Testis (tissue), 3 donors: ENCODE data around the gene TBX18. TPM values are rescaled to one million over a fixed set of nuclear protein-coding genes. Genes with fewer than 3 reads are reported as not detected.

ENCODE experiments used
- DNase-seq: peaks from one replicate; pipeline ENCODE4 v3.0.0-alpha.2; 2019
- H3K27ac ChIP-seq, 2 donors: fragments of 200-600 bp; sonication (generic); one replicate each; pipeline ENCODE4 v1.5.1; 2019
- H3K27me3 ChIP-seq: fragments of 200-600 bp; sonication (generic); one replicate; pipeline ENCODE4 v1.5.1; 2019
- H3K36me3 ChIP-seq: fragments of 200-600 bp; sonication (generic); one replicate; pipeline ENCODE4 v1.5.1; 2017; ENCODE audit warnings: low read depth; ENCODE audit errors: missing control alignments
- H3K4me1 ChIP-seq: fragments of 200-600 bp; sonication (generic); one replicate; pipeline ENCODE4 v1.5.1; 2019
- H3K4me3 ChIP-seq, 2 donors: fragments of 200-600 bp; sonication (generic); one replicate each; pipeline ENCODE4 v1.5.1; 2017 to 2019
- H3K9me3 ChIP-seq: fragments of 200-600 bp; sonication (generic); one replicate; pipeline ENCODE4 v1.5.1; 2017
- POLR2A ChIP-seq: fragments of 450-650 bp; IDR thresholded peaks from one replicate; pipeline ENCODE4 v1.6.1; 2017; ENCODE audit warnings: antibody characterized with exemption, mild to moderate bottlenecking, moderate library complexity
- WGBS, 2 donors: methylation state at CpG; one replicate each; pipeline ENCODE4 v1.1.5; 2018; 5-methylcytosine and 5-hydroxymethylcytosine counted together
- intact Hi-C: fragments of 100-400 bp; cut with DNase I; formaldehyde crosslinking; loops from one replicate; pipeline ENCODE4 v1.15.1; 2023; ENCODE audit warnings: low total_unique reads
- polyA plus RNA-seq: library from polyadenylated mRNA; stranded (reverse); fragments of 350-450 nt; fragmentation: Illumina TruSeq; extraction: RNeasy Lipid Tissue Mini Kit (QIAGEN cat#74804); gene quantifications from one replicate; pipeline ENCODE4 v1.2.3, GENCODE V29; 2014; ENCODE audit warnings: low read depth, low replicate concordance; ENCODE audit not compliant: insufficient read depth
- total RNA-seq, 2 donors: library from RNA; depleted of rRNA; stranded (reverse); fragments of >200 nt; gene quantifications; one replicate each; pipeline ENCODE4 v1.2.3, GENCODE V29; 2016
- TF ChIP-seq, protein P1 (sequence below), 3 experiments: fragments of 450-650 bp in 2 of 3; fragments of 200-600 bp in 1 of 3; sonication (generic) in 1 of 3; IDR thresholded peaks; one replicate each; pipeline ENCODE4 v1.5.1; 2016 to 2019; ENCODE audit warnings: antibody characterized with exemption in 3 of 3, mild to moderate bottlenecking in 2 of 3, moderate library complexity in 1 of 3

The TBX18 gene
- total and polyA plus RNA-seq, 3 donors from 2014 or later: 3.9 to 10.0 (median 4.6) TPM

DNA sequence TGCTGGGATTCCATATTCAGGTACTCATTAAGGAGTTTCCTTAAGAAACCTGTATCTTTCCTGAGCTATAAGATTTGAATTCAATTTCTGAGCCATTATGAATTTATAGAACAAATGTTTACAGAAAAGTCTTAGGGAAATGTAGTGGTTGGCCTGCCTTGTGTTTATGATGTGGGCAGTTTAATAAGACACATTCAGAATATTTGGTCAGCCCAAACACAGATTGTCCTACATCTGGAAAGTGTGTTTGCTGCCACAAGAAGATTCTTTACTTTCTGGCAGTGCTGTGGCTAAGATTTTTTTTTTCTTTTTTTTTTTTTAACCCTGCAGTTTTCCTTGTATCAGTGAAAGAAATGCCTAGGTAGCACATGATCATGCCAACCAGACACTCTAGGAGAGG, 15.2 kb downstream of the TBX18 start:
- no peak for DNase-seq
- Histone ChIP-seq H3K27ac (no peak overlapping the region), H3K9me3 (no peaks in the 10 kb centered on the region), H3K27me3 (no peaks in the 10 kb centered on the region), H3K4me3 (no peak overlapping the region), H3K36me3 (no peaks in the 10 kb centered on the region), H3K4me1 (no peaks in the 10 kb centered on the region)
- intact Hi-C loops: no loop called here
- TF ChIP-seq, protein P1, sequence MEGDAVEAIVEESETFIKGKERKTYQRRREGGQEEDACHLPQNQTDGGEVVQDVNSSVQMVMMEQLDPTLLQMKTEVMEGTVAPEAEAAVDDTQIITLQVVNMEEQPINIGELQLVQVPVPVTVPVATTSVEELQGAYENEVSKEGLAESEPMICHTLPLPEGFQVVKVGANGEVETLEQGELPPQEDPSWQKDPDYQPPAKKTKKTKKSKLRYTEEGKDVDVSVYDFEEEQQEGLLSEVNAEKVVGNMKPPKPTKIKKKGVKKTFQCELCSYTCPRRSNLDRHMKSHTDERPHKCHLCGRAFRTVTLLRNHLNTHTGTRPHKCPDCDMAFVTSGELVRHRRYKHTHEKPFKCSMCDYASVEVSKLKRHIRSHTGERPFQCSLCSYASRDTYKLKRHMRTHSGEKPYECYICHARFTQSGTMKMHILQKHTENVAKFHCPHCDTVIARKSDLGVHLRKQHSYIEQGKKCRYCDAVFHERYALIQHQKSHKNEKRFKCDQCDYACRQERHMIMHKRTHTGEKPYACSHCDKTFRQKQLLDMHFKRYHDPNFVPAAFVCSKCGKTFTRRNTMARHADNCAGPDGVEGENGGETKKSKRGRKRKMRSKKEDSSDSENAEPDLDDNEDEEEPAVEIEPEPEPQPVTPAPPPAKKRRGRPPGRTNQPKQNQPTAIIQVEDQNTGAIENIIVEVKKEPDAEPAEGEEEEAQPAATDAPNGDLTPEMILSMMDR (IDR thresholded peaks at IDR 0.05): no peak
- TF ChIP-seq POLR2A: no peak

DNA sequence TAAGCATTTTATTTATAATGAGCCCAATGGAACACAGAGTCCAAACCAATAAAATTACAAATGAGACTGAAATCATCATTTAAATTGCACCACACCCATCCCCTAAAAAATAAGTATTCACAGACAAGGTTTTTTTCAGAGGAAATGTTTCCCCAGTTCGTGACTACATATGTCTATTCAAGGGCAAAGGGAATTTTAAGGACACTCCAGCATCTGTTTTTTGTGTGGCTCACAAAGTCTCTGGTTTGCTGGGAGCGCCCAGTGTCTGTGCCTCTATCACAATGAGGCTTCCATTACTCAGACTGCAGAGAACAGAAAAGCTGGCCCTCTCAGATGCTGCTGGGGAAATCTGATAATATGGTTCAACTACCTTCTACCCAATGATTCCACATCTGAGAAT, 16.0 kb downstream of the TBX18 start:
- H3K27me3 ChIP-seq: no peaks in the 10 kb centered on the region
- WGBS, 2 donors: 74 to 76% methylated on average over 2 of the region's 2 CpGs

DNA sequence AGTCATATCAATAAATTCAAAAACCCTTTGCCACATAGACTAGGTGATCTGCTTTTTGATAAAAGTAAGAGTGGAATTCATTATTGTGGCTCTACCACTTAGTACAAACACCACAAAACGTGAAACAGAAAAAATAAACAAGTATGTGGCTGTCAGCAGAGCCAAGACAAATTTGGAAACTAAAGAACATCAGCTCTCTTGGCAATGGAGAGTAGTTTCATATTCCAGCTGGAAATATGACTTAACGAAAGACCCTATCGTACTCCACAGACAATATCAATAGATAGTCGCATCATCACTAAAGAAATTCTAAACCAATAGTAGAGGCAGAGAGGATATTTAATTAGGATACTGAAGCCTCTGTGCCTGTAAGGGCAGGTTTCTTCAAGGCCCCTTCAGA, 20.8 kb downstream of the TBX18 start:
- intact Hi-C loops: no loop called here
- H3K27ac ChIP-seq: no peak overlapping the region
- no peaks in the 10 kb centered on the region for H3K9me3 ChIP-seq
- no peak for TF ChIP-seq POLR2A
- TF ChIP-seq, protein P1 (IDR thresholded peaks at IDR 0.05): no peak
- no peaks in the 10 kb centered on the region for H3K36me3 ChIP-seq
- no peaks in the 10 kb centered on the region for H3K27me3 ChIP-seq
- DNase-seq: no peak
- WGBS, 2 donors: 60 to 67% methylated on average over 4 of the region's 4 CpGs
- H3K4me1 ChIP-seq: no peaks in the 10 kb centered on the region
- H3K4me3 ChIP-seq: no peak overlapping the region

More for the DNA sequence above, 16.0 kb downstream of the TBX18 start:
- intact Hi-C loops: no loop called here
- no peaks in the 10 kb centered on the region for H3K9me3 ChIP-seq
- H3K36me3 ChIP-seq: no peaks in the 10 kb centered on the region
- TF ChIP-seq POLR2A: no peak
- TF ChIP-seq, protein P1 (IDR thresholded peaks at IDR 0.05): no peak
- H3K4me1 ChIP-seq: no peaks in the 10 kb centered on the region
- H3K27ac ChIP-seq: no peak overlapping the region
- H3K4me3 ChIP-seq: no peak overlapping the region
- DNase-seq: no peak

DNA sequence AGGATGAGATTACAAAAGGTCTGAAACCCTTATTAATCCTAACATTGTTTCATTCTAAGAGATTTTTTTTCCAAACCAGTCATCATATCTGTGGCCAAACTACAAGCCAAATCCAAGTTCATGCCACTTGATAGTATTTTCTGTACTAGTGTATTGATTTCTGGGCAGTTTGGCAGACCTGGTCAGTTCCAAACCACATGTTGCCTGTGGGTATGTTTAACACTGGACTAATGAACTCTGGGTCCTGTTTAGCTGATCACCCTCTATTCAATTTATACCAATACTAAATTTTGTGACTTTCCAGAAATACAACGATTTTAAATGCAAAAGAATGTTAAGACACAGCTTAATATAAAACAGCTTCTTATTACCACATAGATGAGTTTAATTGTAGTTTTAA, 24.0 kb downstream of the TBX18 start:
- 54 to 69% methylated on average over 1 of the region's 1 CpG for WGBS, 2 donors
- intact Hi-C loops: no loop called here

GRCh38 chr6:84739866-84740208, 24.6 kb downstream of the TBX18 start:
- DNase-seq: no peak
- no peak for TF ChIP-seq POLR2A
- TF ChIP-seq, protein P1 (IDR thresholded peaks at IDR 0.05): no peak

More for the DNA sequence above, 24.0 kb downstream of the TBX18 start:
- no peaks in the 10 kb centered on the region for H3K4me1 ChIP-seq
- no peaks in the 10 kb centered on the region for H3K36me3 ChIP-seq
- no peak for DNase-seq
- no peaks in the 10 kb centered on the region for H3K9me3 ChIP-seq
- H3K4me3 ChIP-seq: no peak overlapping the region
- TF ChIP-seq, protein P1 (IDR thresholded peaks at IDR 0.05): no peak
- no peak for TF ChIP-seq POLR2A
- no peak overlapping the region for H3K27ac ChIP-seq
- no peaks in the 10 kb centered on the region for H3K27me3 ChIP-seq

More at GRCh38 chr6:84739866-84740208, 24.6 kb downstream of the TBX18 start:
- H3K9me3 ChIP-seq: no peaks in the 10 kb centered on the region
- no peak overlapping the region for H3K27ac ChIP-seq
- H3K4me3 ChIP-seq: no peak overlapping the region
- H3K36me3 ChIP-seq: no peaks in the 10 kb centered on the region
- no peaks in the 10 kb centered on the region for H3K27me3 ChIP-seq
- 89 to 94% methylated on average over 1 of the region's 1 CpG for WGBS, 2 donors
- H3K4me1 ChIP-seq: no peaks in the 10 kb centered on the region
- intact Hi-C loops: no loop called here
